Keratinocyte (primary cell): ENCODE data around the gene CCDC74A. TPM values are rescaled to one million over a fixed set of nuclear protein-coding genes. Genes with fewer than 3 reads are reported as not detected.

ENCODE experiments used
- DNase-seq: peaks from one replicate; pipeline ENCODE4 v3.0.0-alpha.2; 2011; ENCODE audit warnings: low read depth, missing footprints, low spot score
- FAIRE-seq: peaks from 2 replicates; lab custom pipeline; 2011; peaks lifted over from hg19 to GRCh38; lab: Jason Lieb, UNC
- H2AFZ ChIP-seq: 2 replicates; pipeline ENCODE4 v1.6.0; 2012; ENCODE audit warnings: low read length, control low read depth, inconsistent platforms; ENCODE audit not compliant: control insufficient read depth
- H3K27ac ChIP-seq: 2 replicates; pipeline ENCODE4 v1.5.1; 2011; ENCODE audit warnings: low read length; ENCODE audit not compliant: control insufficient read depth, insufficient read depth
- H3K27me3 ChIP-seq: 3 replicates; pipeline ENCODE4 v1.6.0; 2011; ENCODE audit warnings: low read length; ENCODE audit not compliant: control insufficient read depth, insufficient read depth; ENCODE audit errors: extremely low read depth
- H3K36me3 ChIP-seq, 2 experiments: 2 replicates in 1 of 2; 3 replicates in 1 of 2; pipeline ENCODE4 v1.5.1; 2011; ENCODE audit warnings: low read length in 2 of 2, mild to moderate bottlenecking in 1 of 2; ENCODE audit not compliant: control insufficient read depth in 2 of 2, insufficient read depth in 2 of 2; ENCODE audit errors: extremely low read depth in 1 of 2
- H3K4me1 ChIP-seq: 3 replicates; pipeline ENCODE4 v1.5.1; 2011; ENCODE audit warnings: low read length; ENCODE audit not compliant: control insufficient read depth, insufficient read depth; ENCODE audit errors: extremely low read depth
- H3K4me2 ChIP-seq: 3 replicates; pipeline ENCODE4 v1.6.0; 2011; ENCODE audit warnings: low read depth, low read length; ENCODE audit not compliant: control insufficient read depth, insufficient read depth; ENCODE audit errors: extremely low read depth
- H3K4me3 ChIP-seq, 3 experiments: fragments of 200-600 bp in 1 of 3; sonication (generic) in 1 of 3; 2 replicates in 2 of 3; 3 replicates in 1 of 3; pipeline ENCODE4 v1.5.1; 2011 to 2016; ENCODE audit warnings: low read length in 3 of 3, mild to moderate bottlenecking in 3 of 3, control low read depth in 2 of 3, inconsistent platforms in 1 of 3, low read depth in 1 of 3, mixed read lengths in 1 of 3, mixed run types in 1 of 3, moderate library complexity in 1 of 3; ENCODE audit not compliant: control insufficient read depth in 2 of 3, insufficient read depth in 2 of 3; ENCODE audit errors: extremely low read depth in 1 of 3
- H3K79me2 ChIP-seq: 2 replicates; pipeline ENCODE4 v1.6.0; 2012; ENCODE audit warnings: low read length; ENCODE audit not compliant: control insufficient read depth, insufficient read depth
- H3K9ac ChIP-seq: 3 replicates; pipeline ENCODE4 v1.6.0; 2011; ENCODE audit warnings: low read length; ENCODE audit not compliant: control insufficient read depth, insufficient read depth; ENCODE audit errors: extremely low read depth
- H3K9me1 ChIP-seq: 3 replicates; pipeline ENCODE4 v1.6.0; 2011; ENCODE audit warnings: low read length; ENCODE audit not compliant: control insufficient read depth, insufficient read depth; ENCODE audit errors: extremely low read depth
- H3K9me3 ChIP-seq: 2 replicates; pipeline ENCODE4 v1.5.1; 2012; ENCODE audit warnings: low read depth, low read length; ENCODE audit not compliant: control insufficient read depth
- H4K20me1 ChIP-seq: 3 replicates; pipeline ENCODE4 v1.6.0; 2011; ENCODE audit warnings: low read length; ENCODE audit not compliant: control insufficient read depth, insufficient read depth; ENCODE audit errors: extremely low read depth
- EZH2 ChIP-seq: IDR thresholded peaks from one replicate; pipeline ENCODE4 v1.6.1; 2012; ENCODE audit warnings: inconsistent platforms, mild to moderate bottlenecking, low read length, moderate library complexity
- dilution Hi-C: fragments of 300-500 bp; cut with MboI; formaldehyde crosslinking; loops from one replicate; pipeline ENCODE4 v1.7.0; 2020; ENCODE audit warnings: low sequenced_read_pairs; ENCODE audit not compliant: extremely low pct_ligation_motif_present
- polyA plus RNA-seq, 5 experiments: library from polyadenylated mRNA; depleted of rRNA in 3 of 5; stranded (reverse) in 3 of 5; stranded (forward) in 1 of 5; unstranded in 1 of 5; fragments of >200 nt; gene quantifications; 1 replicate in 1 of 5; 2 replicates in 3 of 5; 3 replicates in 1 of 5; pipeline versions ENCODE4 v1.2.1 to v1.2.3, GENCODE V29; 2011 to 2012; ENCODE audit warnings: missing spikeins in 2 of 5, low read depth in 1 of 5, low replicate concordance in 1 of 5
- TF ChIP-seq, protein P1 (sequence below), 3 experiments: IDR thresholded peaks in 1 of 3; conservative IDR thresholded peaks in 1 of 3; optimal IDR thresholded peaks in 1 of 3; 2 replicates in 2 of 3; 3 replicates in 1 of 3; pipeline versions ENCODE3 to v1.5.1; 2011; ENCODE audit warnings: low read length in 3 of 3, mild to moderate bottlenecking in 3 of 3, moderate library complexity in 2 of 3, control low read depth in 1 of 3, inconsistent platforms in 1 of 3; ENCODE audit not compliant: insufficient read depth in 2 of 3; ENCODE audit errors: extremely low read depth in 1 of 3

The CCDC74A gene
- polyA plus RNA-seq, 1 donor (not counting 4 experiments of a cell fraction or from before 2014, with no cell fraction given), result 4.3 TPM

DNA sequence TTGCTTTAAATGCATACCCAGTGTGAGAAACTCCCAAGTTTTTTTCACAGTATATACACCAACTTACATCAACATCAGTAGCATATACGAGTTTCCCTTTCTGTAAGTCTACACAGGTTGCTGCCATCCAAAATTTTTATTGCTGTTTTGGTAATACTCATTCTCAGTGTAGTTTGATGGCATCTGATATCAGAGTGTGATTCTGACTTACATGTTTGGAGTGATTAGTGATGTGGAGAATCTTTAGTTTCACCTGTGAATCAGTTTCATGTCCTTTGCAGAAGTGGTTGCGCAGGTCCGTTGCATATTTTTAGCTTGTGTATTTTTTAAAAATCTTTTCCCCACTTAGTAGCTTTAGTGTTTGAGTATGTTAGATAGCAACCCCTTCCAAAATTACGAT, 50.1 kb downstream of the CCDC74A start:
- no peaks in the 10 kb centered on the region for H3K9me3 ChIP-seq
- no peaks in the 10 kb centered on the region for H3K36me3 ChIP-seq
- no peaks in the 10 kb centered on the region for H3K4me1 ChIP-seq
- dilution Hi-C loops, result no loop called here
- no peak for DNase-seq
- no peaks in the 10 kb centered on the region for H3K9me1 ChIP-seq
- no peak for TF ChIP-seq EZH2
- TF ChIP-seq, protein P1, sequence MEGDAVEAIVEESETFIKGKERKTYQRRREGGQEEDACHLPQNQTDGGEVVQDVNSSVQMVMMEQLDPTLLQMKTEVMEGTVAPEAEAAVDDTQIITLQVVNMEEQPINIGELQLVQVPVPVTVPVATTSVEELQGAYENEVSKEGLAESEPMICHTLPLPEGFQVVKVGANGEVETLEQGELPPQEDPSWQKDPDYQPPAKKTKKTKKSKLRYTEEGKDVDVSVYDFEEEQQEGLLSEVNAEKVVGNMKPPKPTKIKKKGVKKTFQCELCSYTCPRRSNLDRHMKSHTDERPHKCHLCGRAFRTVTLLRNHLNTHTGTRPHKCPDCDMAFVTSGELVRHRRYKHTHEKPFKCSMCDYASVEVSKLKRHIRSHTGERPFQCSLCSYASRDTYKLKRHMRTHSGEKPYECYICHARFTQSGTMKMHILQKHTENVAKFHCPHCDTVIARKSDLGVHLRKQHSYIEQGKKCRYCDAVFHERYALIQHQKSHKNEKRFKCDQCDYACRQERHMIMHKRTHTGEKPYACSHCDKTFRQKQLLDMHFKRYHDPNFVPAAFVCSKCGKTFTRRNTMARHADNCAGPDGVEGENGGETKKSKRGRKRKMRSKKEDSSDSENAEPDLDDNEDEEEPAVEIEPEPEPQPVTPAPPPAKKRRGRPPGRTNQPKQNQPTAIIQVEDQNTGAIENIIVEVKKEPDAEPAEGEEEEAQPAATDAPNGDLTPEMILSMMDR (optimal IDR thresholded peaks at IDR 0.05 in 1 of 3, IDR thresholded peaks at IDR 0.05 in 1 of 3, conservative IDR thresholded peaks at IDR 0.05 in 1 of 3; ENCODE audit: extremely low read depth in 1 of 3, insufficient read depth in 2 of 3, low read length in 3 of 3), result no peak
- no peak for FAIRE-seq
- no peaks in the 10 kb centered on the region for H4K20me1 ChIP-seq
- no peaks in the 10 kb centered on the region for H3K79me2 ChIP-seq
- no peak overlapping the region for H3K9ac ChIP-seq
- H3K27me3 ChIP-seq, result no peaks in the 10 kb centered on the region
- H2AFZ ChIP-seq, result no peak overlapping the region
- H3K4me3 ChIP-seq, result no peak overlapping the region
- H3K4me2 ChIP-seq, result no peak overlapping the region
- no peak overlapping the region for H3K27ac ChIP-seq

DNA sequence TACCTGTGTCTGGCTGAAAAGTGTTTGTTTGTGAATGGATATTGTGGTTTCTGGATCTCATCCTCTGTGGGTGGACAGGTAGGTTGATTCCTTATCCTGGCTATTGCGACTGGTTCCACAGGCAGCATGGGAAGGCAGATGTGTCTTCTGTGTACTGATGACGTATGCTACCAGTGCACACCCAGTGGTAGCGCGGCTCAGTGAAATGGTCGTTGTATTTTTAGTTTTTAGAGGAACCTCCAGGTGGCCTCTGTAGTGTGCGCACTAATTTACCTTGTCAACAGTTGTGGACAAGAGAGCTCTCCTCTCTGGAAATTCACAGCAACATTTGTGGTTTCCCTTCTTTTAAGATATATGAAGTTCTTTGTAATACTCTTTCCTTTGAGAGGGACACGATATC, 52.5 kb downstream of the CCDC74A start:
- Histone ChIP-seq H3K4me1 (no peaks in the 10 kb centered on the region), H3K4me2 (no peak overlapping the region), H3K9me1 (no peaks in the 10 kb centered on the region), H3K27ac (no peak overlapping the region), H2AFZ (no peak overlapping the region), H3K27me3 (no peaks in the 10 kb centered on the region), H3K4me3 (no peak overlapping the region), H3K9ac (no peak overlapping the region), H3K36me3 (no peaks in the 10 kb centered on the region), H3K79me2 (no peaks in the 10 kb centered on the region), H4K20me1 (no peaks in the 10 kb centered on the region), H3K9me3 (no peaks in the 10 kb centered on the region)
- no peak for TF ChIP-seq EZH2
- TF ChIP-seq, protein P1 (optimal IDR thresholded peaks at IDR 0.05 in 1 of 3, IDR thresholded peaks at IDR 0.05 in 1 of 3, conservative IDR thresholded peaks at IDR 0.05 in 1 of 3; ENCODE audit: extremely low read depth in 1 of 3, insufficient read depth in 2 of 3, low read length in 3 of 3), result no peak
- dilution Hi-C loops, result no loop called here
- DNase-seq, result no peak
- no peak for FAIRE-seq

Other genes with a start within 250 kb of the CCDC74A start
- gene RAB6D, start 163.7 kb upstream of the CCDC74A start, polyA plus RNA-seq, result 0.04 to 0.06 TPM (median 0.05 TPM) in 3 replicates
- not detected in 3 replicates for gene TUBA3D, start 51.8 kb upstream of the CCDC74A start, polyA plus RNA-seq
- 71.2 to 128 TPM (median 82.7 TPM) in 3 replicates for gene MZT2A, start 35.5 kb upstream of the CCDC74A start, polyA plus RNA-seq